Right lobe of liver (tissue), 4 donors: ENCODE measurements around the gene SPON1.

ENCODE experiments used
- POLR2A ChIP-seq: fragments of 450-650 bp; IDR thresholded peaks from one replicate; pipeline ENCODE4 v1.6.1; 2017; ENCODE audit warnings: antibody characterized with exemption, mild to moderate bottlenecking
- TF ChIP-seq, protein P1 (sequence below), 4 donors: fragments of 200-600 bp in 3 of 4; fragments of 450-650 bp in 1 of 4; IDR thresholded peaks; one replicate each; pipeline versions ENCODE4 v1.5.1 to v1.8.0; 2016 to 2022; ENCODE audit warnings: antibody characterized with exemption in 4 of 4, mild to moderate bottlenecking in 2 of 4
- donor health status: DM: no; HTN: no; CAD: no.
- donor health status: DM: no; HTN: no; CAD: no.
- donor health status: DM: no; HTN: yes; CAD: no.

DNA sequence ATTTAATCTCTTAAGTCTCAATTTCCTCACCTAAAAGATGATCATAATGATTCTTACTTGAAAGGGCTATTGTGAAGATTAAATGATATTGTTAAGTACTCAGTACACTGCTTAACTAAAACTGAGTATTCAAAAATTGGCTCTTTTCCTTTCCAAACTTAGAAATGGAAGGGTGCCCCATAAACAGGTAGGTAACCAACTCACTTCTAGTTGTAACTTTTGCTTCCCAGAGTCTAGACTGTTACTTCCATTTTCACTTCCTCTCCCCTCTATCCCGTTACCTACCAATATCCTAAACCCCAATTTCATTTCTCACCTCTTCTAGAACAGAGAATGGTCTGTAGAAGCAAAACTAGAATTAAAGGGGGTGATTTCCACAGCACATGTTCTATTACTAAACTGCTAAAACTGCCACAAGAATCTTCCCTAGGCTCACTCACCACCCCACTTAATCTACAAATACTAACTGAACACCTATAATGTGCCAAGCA lies 346.4 kb downstream of the SPON1 start:
- TF ChIP-seq, protein P1, sequence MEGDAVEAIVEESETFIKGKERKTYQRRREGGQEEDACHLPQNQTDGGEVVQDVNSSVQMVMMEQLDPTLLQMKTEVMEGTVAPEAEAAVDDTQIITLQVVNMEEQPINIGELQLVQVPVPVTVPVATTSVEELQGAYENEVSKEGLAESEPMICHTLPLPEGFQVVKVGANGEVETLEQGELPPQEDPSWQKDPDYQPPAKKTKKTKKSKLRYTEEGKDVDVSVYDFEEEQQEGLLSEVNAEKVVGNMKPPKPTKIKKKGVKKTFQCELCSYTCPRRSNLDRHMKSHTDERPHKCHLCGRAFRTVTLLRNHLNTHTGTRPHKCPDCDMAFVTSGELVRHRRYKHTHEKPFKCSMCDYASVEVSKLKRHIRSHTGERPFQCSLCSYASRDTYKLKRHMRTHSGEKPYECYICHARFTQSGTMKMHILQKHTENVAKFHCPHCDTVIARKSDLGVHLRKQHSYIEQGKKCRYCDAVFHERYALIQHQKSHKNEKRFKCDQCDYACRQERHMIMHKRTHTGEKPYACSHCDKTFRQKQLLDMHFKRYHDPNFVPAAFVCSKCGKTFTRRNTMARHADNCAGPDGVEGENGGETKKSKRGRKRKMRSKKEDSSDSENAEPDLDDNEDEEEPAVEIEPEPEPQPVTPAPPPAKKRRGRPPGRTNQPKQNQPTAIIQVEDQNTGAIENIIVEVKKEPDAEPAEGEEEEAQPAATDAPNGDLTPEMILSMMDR (IDR thresholded peaks at IDR 0.05), result no peak
- no peak for TF ChIP-seq POLR2A
